ENCODE results near the gene ATP9A.

DNA sequence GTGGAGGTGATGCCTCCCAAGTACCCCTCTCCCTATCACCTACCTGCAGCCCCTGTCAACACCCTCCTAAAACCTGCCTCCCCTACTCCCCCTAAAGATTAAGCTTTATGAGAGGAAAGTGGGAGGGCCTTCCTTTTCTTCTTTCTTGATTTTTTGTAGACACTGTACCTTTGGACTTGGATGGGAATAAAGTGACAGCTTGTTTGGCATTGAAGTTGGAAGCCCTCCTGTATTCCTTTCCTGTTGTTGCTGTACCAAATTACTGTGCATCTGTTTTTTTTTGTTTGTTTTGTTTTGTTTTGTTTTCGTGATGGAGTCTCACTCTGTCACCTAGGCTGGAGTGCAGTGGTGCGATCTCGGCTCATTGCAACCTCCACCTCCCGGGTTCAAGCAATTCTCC, 126.3 kb downstream of the ATP9A start:
- TF ChIP-seq, protein P1, sequence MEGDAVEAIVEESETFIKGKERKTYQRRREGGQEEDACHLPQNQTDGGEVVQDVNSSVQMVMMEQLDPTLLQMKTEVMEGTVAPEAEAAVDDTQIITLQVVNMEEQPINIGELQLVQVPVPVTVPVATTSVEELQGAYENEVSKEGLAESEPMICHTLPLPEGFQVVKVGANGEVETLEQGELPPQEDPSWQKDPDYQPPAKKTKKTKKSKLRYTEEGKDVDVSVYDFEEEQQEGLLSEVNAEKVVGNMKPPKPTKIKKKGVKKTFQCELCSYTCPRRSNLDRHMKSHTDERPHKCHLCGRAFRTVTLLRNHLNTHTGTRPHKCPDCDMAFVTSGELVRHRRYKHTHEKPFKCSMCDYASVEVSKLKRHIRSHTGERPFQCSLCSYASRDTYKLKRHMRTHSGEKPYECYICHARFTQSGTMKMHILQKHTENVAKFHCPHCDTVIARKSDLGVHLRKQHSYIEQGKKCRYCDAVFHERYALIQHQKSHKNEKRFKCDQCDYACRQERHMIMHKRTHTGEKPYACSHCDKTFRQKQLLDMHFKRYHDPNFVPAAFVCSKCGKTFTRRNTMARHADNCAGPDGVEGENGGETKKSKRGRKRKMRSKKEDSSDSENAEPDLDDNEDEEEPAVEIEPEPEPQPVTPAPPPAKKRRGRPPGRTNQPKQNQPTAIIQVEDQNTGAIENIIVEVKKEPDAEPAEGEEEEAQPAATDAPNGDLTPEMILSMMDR (conservative IDR thresholded peaks at IDR 0.05 in 1 of 2, IDR thresholded peaks at IDR 0.05 in 1 of 2; ENCODE audit: low read depth in 1 of 2, low read length in 2 of 2), result no peak
- no peak for TF ChIP-seq EZH2 (IDR thresholded peaks at IDR 0.05; ENCODE audit: low read length, missing control alignments)
